ENCODE data around the gene MPC1L.
A peak's percentile ranks its signal among the peaks of the same experiment; 100 is the strongest.
"Not testable (repeated sequence)": the region's sequence is repeated elsewhere in the genome, so short reads cannot be mapped to it uniquely, and the experiment has no call there.

Gene MPC1L

DNA sequence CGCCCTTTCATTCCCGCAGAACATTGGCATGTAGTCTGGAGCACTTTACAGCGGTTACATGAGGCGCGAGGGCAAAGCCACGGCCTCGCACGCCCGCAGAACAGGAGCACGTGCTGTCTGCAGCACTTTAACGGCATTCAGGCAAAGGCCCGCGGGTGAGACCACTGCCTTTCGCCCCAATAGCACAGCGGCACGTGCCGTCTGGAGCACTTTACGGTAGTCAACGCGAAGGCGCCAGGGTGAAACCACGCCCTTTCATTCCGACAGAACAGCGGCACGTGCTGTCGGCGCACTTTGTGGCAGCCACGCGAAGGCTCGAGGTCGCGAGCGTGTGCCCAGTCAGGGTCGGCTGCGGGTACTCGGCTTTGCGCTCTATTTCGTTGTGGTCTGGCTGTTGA lies at the start of gene MPC1L:
Gene MPC1L, plus strand, starts transcription at position 290 of the 398 bp plus-strand sequence. CDS start 138 bp downstream, outside the sequence.
- TF ChIP-seq, protein P1, sequence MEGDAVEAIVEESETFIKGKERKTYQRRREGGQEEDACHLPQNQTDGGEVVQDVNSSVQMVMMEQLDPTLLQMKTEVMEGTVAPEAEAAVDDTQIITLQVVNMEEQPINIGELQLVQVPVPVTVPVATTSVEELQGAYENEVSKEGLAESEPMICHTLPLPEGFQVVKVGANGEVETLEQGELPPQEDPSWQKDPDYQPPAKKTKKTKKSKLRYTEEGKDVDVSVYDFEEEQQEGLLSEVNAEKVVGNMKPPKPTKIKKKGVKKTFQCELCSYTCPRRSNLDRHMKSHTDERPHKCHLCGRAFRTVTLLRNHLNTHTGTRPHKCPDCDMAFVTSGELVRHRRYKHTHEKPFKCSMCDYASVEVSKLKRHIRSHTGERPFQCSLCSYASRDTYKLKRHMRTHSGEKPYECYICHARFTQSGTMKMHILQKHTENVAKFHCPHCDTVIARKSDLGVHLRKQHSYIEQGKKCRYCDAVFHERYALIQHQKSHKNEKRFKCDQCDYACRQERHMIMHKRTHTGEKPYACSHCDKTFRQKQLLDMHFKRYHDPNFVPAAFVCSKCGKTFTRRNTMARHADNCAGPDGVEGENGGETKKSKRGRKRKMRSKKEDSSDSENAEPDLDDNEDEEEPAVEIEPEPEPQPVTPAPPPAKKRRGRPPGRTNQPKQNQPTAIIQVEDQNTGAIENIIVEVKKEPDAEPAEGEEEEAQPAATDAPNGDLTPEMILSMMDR (conservative IDR thresholded peaks at IDR 0.05; ENCODE audit: control insufficient read depth, insufficient read depth, low read depth, low read length) = no peak
- no peak for DNase-seq (ENCODE audit: low read depth)
- no peak within 1 kb of the TSS for H3K4me3 ChIP-seq (ENCODE audit: control insufficient read depth, low read depth, low read length)

DNA sequence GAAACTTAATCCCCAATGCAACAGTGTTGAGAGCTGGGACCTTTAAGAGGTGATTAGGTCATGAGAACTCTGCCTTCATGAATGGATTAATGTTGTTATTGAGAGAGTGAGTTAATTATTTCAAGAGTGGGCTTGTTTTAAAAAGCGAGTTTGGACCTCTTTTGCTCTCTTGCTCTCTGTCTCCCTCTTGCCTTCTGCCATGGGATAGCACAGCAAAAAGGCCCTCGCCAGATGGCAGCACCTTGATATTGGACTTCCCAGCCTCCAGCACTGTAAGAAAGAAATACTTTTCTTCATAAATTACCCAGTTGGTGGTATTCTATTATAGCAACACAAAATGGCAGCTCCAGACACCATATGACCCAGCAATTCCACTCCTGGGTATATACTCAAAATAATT lies 49.5 kb upstream of the MPC1L start:
- TF ChIP-seq, protein P1 (conservative IDR thresholded peaks at IDR 0.05; ENCODE audit: control insufficient read depth, insufficient read depth, low read depth, low read length) = peak; percentile 82
- DNase-seq (ENCODE audit: low read depth) = peak; percentile 24
- no peak overlapping the region for H3K4me3 ChIP-seq (ENCODE audit: control insufficient read depth, low read depth, low read length)

DNA sequence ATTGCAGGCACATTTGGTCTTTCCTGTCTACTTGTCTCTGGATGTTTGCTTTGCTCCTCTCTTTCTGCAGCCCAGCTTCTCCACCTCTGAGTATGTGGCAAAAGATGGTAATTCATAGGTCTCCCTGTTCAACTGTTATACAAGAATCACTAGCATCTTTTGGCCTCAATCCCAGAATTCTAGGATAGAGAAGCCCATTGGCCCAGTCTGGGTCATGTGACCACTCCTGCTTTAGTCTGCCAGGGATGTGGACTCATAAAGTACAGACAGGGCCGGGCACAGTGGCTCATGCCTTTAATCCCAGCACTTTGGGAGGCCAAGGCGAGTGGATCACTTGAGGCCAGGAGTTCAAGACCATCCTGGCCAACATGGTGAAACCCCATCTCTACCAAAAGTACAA lies 47.8 kb upstream of the MPC1L start:
- peak; percentile 59 for DNase-seq (ENCODE audit: low read depth)
- H3K4me3 ChIP-seq (ENCODE audit: control insufficient read depth, low read depth, low read length) = not testable (repeated sequence)

GRCh38 chrX:40576291-40576690 lies 46.9 kb upstream of the MPC1L start:
- no peak for DNase-seq (ENCODE audit: low read depth)
- TF ChIP-seq, protein P1 (conservative IDR thresholded peaks at IDR 0.05; ENCODE audit: control insufficient read depth, insufficient read depth, low read depth, low read length) = no peak
- no peak overlapping the region for H3K4me3 ChIP-seq (ENCODE audit: control insufficient read depth, low read depth, low read length)

GRCh38 chrX:40578039-40578695 lies 45.1 kb upstream of the MPC1L start:
- DNase-seq (ENCODE audit: low read depth) = no peak
- TF ChIP-seq, protein P1 (conservative IDR thresholded peaks at IDR 0.05; ENCODE audit: control insufficient read depth, insufficient read depth, low read depth, low read length) = no peak
- H3K4me3 ChIP-seq (ENCODE audit: control insufficient read depth, low read depth, low read length) = no peak overlapping the region

DNA sequence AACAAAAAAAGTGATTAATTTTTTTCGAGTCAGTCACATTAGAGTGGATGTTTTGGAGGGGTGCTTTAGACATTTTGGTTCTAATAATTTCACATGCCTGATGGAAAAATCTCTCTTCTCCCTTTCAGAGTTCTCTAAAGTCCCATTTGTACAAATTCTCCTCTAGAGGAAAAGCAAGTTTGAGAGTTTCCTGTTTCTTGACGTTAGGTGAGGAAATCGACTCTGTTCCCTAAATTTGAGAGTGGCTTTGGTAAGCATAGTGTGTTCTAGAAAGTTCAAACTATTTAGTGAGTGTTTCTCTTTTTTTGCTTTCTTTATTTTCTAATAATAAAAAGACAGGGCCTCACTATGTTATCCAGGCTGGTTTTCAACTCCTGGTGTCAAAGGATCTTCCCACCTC lies 44.1 kb upstream of the MPC1L start:
- no peak for DNase-seq (ENCODE audit: low read depth)
- no peak overlapping the region for H3K4me3 ChIP-seq (ENCODE audit: control insufficient read depth, low read depth, low read length)
- TF ChIP-seq, protein P1 (conservative IDR thresholded peaks at IDR 0.05; ENCODE audit: control insufficient read depth, insufficient read depth, low read depth, low read length) = no peak

DNA sequence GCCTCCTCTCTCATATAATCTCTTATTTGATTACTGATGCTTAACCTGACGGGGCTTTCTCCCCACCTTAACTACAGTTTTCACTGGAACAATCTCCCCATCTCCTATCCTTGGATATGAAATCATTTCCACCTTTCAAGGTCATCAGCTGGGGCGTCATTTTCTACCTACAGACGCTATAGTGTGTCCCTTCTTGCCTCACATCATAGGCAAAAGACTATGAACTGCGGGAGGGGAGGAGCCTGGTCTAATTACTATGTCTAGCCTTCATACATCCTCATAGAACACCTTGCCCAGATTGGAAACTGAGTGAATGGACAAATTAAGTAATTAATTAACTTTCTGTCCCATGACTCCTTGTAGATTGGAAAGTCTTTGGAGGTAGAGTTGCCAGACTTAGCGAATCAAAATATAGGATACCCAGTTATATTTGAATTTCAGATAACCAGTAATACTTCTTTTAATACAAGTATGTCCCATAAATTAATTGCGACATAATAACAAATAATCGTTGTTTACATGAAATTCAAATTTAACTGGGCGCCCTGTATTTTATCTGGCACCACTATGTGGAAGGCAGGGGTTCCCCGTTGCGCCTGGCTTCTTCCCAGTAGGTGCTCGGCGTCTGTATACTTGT lies 43.2 kb upstream of the MPC1L start:
- peak overlapping the region; percentile 76 for H3K4me3 ChIP-seq (ENCODE audit: control insufficient read depth, low read depth, low read length)
- TF ChIP-seq, protein P1 (conservative IDR thresholded peaks at IDR 0.05; ENCODE audit: control insufficient read depth, insufficient read depth, low read depth, low read length) = no peak
- DNase-seq (ENCODE audit: low read depth) = no peak
